Liver (tissue), 3 donors: ENCODE results near the gene BTBD6.

Source experiments
- JUND ChIP-seq, 2 donors: IDR thresholded peaks; 2 replicates each; pipeline ENCODE4 v1.6.1; 2016; ENCODE audit warnings: antibody characterized with exemption in 2 of 2
- RAD21 ChIP-seq, 2 donors: IDR thresholded peaks; 2 replicates each; pipeline ENCODE4 v1.6.1; 2016; ENCODE audit warnings: antibody characterized with exemption in 2 of 2, mild to moderate bottlenecking in 2 of 2
- RXRA ChIP-seq, 2 donors: IDR thresholded peaks; 2 replicates each; pipeline ENCODE4 v1.6.1; 2017 to 2018; ENCODE audit warnings: antibody characterized with exemption in 2 of 2, mild to moderate bottlenecking in 1 of 2
- SP1 ChIP-seq: IDR thresholded peaks from 2 replicates; pipeline ENCODE4 v1.6.1; 2018; ENCODE audit warnings: antibody characterized with exemption, mild to moderate bottlenecking
- TF ChIP-seq, protein P1 (sequence below): IDR thresholded peaks from 2 replicates; pipeline ENCODE4 v1.6.1; 2016; ENCODE audit warnings: antibody characterized with exemption
- TF ChIP-seq, protein P2 (sequence below): fragments of 150-350 bp; IDR thresholded peaks from 2 replicates; pipeline ENCODE4 v1.5.1; 2017; ENCODE audit warnings: improper control_type of control experiment, low read depth, low read length; ENCODE audit not compliant: missing input control
- TF ChIP-seq, protein P3 (sequence below): IDR thresholded peaks from 2 replicates; pipeline ENCODE4 v1.6.1; 2016; ENCODE audit warnings: antibody characterized with exemption, mild to moderate bottlenecking
- TF ChIP-seq, protein P4 (sequence below): IDR thresholded peaks from 2 replicates; pipeline ENCODE4 v1.6.1; 2016; ENCODE audit warnings: antibody characterized with exemption
- donor health status: healthy.
- donor health status: healthy.

DNA sequence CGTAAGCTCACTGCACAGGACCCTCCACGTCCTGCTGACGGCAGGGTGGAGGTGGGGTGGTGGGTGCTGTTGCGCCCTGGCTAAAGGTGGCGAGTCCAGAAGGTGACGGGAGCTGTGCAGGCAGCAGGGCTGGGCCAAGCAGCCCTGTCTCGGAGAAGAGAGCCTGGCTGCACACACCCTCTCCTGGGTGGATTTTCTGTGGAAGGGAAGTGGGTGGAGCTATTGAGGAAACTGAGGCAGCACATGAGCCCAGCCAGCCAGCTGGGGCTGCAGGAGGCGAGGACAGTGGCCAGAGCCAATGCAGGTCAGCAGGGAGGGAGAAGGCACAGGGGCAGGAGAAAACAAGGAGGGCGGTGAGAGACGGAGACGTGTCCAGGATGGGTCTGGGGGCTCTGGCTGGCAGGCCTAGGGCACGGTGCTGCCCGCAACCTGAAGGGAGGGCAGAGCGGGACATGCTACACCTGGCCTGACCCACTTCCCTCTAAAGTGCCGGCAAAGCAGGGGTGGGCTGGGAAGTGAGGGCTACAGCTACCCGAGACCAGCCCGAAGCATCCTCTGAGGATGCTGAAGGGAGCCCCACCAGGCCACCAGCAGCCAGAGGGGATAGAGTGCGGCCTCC lies 20.5 kb downstream of the BTBD6 start:
- TF ChIP-seq SP1 (no peak), RAD21 (IDR thresholded peaks at IDR 0.05) (no peak), RXRA (IDR thresholded peaks at IDR 0.05) (no peak), JUND (IDR thresholded peaks at IDR 0.05) (no peak)
- TF ChIP-seq, protein P1, sequence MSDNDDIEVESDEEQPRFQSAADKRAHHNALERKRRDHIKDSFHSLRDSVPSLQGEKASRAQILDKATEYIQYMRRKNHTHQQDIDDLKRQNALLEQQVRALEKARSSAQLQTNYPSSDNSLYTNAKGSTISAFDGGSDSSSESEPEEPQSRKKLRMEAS: no peak
- TF ChIP-seq, protein P2, sequence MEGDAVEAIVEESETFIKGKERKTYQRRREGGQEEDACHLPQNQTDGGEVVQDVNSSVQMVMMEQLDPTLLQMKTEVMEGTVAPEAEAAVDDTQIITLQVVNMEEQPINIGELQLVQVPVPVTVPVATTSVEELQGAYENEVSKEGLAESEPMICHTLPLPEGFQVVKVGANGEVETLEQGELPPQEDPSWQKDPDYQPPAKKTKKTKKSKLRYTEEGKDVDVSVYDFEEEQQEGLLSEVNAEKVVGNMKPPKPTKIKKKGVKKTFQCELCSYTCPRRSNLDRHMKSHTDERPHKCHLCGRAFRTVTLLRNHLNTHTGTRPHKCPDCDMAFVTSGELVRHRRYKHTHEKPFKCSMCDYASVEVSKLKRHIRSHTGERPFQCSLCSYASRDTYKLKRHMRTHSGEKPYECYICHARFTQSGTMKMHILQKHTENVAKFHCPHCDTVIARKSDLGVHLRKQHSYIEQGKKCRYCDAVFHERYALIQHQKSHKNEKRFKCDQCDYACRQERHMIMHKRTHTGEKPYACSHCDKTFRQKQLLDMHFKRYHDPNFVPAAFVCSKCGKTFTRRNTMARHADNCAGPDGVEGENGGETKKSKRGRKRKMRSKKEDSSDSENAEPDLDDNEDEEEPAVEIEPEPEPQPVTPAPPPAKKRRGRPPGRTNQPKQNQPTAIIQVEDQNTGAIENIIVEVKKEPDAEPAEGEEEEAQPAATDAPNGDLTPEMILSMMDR: no peak
- TF ChIP-seq, protein P3, sequence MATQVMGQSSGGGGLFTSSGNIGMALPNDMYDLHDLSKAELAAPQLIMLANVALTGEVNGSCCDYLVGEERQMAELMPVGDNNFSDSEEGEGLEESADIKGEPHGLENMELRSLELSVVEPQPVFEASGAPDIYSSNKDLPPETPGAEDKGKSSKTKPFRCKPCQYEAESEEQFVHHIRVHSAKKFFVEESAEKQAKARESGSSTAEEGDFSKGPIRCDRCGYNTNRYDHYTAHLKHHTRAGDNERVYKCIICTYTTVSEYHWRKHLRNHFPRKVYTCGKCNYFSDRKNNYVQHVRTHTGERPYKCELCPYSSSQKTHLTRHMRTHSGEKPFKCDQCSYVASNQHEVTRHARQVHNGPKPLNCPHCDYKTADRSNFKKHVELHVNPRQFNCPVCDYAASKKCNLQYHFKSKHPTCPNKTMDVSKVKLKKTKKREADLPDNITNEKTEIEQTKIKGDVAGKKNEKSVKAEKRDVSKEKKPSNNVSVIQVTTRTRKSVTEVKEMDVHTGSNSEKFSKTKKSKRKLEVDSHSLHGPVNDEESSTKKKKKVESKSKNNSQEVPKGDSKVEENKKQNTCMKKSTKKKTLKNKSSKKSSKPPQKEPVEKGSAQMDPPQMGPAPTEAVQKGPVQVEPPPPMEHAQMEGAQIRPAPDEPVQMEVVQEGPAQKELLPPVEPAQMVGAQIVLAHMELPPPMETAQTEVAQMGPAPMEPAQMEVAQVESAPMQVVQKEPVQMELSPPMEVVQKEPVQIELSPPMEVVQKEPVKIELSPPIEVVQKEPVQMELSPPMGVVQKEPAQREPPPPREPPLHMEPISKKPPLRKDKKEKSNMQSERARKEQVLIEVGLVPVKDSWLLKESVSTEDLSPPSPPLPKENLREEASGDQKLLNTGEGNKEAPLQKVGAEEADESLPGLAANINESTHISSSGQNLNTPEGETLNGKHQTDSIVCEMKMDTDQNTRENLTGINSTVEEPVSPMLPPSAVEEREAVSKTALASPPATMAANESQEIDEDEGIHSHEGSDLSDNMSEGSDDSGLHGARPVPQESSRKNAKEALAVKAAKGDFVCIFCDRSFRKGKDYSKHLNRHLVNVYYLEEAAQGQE: no peak
- TF ChIP-seq, protein P4, sequence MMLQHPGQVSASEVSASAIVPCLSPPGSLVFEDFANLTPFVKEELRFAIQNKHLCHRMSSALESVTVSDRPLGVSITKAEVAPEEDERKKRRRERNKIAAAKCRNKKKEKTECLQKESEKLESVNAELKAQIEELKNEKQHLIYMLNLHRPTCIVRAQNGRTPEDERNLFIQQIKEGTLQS: no peak
